K562 (cell line): ENCODE measurements around the gene PIGQ.
A peak's percentile ranks its signal among the peaks of the same experiment; 100 is the strongest.

Experiments
- CCAR2 ChIP-seq: fragments of 200-400 bp; formaldehyde crosslinking; IDR thresholded peaks from 2 replicates; pipeline ENCODE4 v1.6.1; 2017; ENCODE audit warnings: mild to moderate bottlenecking, low read depth, low read length
- FOXJ2 ChIP-seq: fragments of 200-800 bp; sonication (Bioruptor generic); IDR thresholded peaks from 2 replicates; pipeline ENCODE4 v1.6.1; 2016; ENCODE audit warnings: missing genetic modification characterization, missing compliant biosample characterization
- PCBP1 ChIP-seq: fragments of 200-400 bp; formaldehyde crosslinking; IDR thresholded peaks from 2 replicates; pipeline ENCODE4 v1.6.1; 2018; ENCODE audit warnings: mild to moderate bottlenecking, low read depth, low read length; ENCODE audit not compliant: poor library complexity, severe bottlenecking
- POLR2A ChIP-seq: fragments of 450-650 bp; conservative IDR thresholded peaks from 2 replicates; pipeline ENCODE4 v1.6.1; 2016
- POLR2AphosphoS5 ChIP-seq: IDR thresholded peaks from 2 replicates; pipeline ENCODE4 v1.6.1; 2011; ENCODE audit warnings: mild to moderate bottlenecking, low read depth, low read length, moderate library complexity; ENCODE audit not compliant: control insufficient read depth, insufficient read depth
- PRPF4 ChIP-seq: fragments of 200-400 bp; formaldehyde crosslinking; IDR thresholded peaks from one replicate; pipeline ENCODE4 v1.6.1; 2017; ENCODE audit warnings: low read length, low read depth, mild to moderate bottlenecking; ENCODE audit not compliant: insufficient read depth, poor library complexity, severe bottlenecking
- TAF1 ChIP-seq: IDR thresholded peaks from 2 replicates; pipeline ENCODE4 v1.6.1; 2011; ENCODE audit warnings: mild to moderate bottlenecking, low read length, moderate library complexity; ENCODE audit not compliant: insufficient read depth, control insufficient read depth, severe bottlenecking; ENCODE audit errors: extremely low read depth
- ZNF24 ChIP-seq: fragments of 450-650 bp; IDR thresholded peaks from 2 replicates; pipeline ENCODE4 v1.6.1; 2016
- TF ChIP-seq, protein P1 (sequence below): IDR thresholded peaks from 2 replicates; pipeline ENCODE4 v1.6.1; 2016; ENCODE audit warnings: missing genetic modification characterization, missing compliant biosample characterization
- TF ChIP-seq, protein P2 (sequence below): sonication (generic); formaldehyde crosslinking; IDR thresholded peaks from 2 replicates; pipeline ENCODE4 v1.5.0; 2020; ENCODE audit warnings: missing genetic modification reagents
- TF ChIP-seq, protein P3 (sequence below): sonication (generic); formaldehyde crosslinking; IDR thresholded peaks from 2 replicates; pipeline ENCODE4 v1.9.0; 2022; ENCODE audit warnings: mild to moderate bottlenecking, missing genetic modification reagents
- TF ChIP-seq, protein P4 (sequence below), 2 experiments: IDR thresholded peaks; 2 replicates each; pipeline ENCODE4 v1.6.1; 2012; ENCODE audit warnings: improper control_type of control experiment in 2 of 2, low read depth in 2 of 2, low read length in 2 of 2, borderline replicate concordance in 1 of 2
- TF ChIP-seq, protein P5 (sequence below): sonication (generic); formaldehyde crosslinking; IDR thresholded peaks from 2 replicates; pipeline ENCODE4 v1.8.0; 2022; ENCODE audit warnings: missing genetic modification reagents, mild to moderate bottlenecking, borderline replicate concordance

DNA sequence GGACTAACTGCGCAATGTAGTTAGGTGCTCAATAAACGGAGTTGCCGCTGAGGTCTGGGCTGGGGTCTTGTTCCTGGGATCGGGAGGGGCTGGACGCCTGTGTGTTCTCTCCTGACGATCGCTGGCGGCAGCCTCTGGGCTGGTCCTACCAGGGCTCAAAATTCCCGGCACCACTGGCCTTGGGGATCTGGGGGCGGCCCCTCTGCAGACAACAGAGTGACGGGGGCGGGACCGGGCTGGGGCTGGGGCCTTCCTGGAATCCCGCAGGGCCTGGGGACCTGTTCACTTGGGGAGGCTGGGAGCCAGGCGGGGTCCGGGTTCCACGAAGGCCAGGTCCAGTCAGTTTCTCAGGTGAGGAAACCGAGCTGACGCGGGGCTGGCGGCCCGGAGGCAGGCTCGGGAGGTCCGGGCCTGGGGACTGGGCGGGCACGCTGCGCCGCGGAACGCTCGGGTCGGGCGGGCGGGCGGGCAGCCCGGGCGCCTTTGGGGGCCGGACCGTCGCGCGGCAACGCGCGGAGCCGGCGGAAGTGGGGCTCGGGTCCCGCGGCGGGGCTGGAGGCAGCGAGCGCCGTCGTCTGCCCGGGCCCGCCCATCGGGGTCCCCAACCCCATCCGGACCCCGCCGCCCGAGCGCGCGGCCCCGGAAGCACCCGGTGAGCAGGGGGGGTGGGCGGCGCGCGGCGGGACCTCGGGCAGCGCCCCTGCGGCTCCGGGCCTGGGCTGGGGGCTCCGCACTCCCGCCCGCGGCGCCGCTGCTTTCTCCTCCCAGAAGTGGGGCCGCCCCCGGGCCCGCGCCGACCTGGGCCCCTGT is at the start of gene PIGQ:
- TF ChIP-seq PCBP1 = no peak
- no peak for TF ChIP-seq POLR2A
- no peak for TF ChIP-seq ZNF24
- TF ChIP-seq, protein P1, sequence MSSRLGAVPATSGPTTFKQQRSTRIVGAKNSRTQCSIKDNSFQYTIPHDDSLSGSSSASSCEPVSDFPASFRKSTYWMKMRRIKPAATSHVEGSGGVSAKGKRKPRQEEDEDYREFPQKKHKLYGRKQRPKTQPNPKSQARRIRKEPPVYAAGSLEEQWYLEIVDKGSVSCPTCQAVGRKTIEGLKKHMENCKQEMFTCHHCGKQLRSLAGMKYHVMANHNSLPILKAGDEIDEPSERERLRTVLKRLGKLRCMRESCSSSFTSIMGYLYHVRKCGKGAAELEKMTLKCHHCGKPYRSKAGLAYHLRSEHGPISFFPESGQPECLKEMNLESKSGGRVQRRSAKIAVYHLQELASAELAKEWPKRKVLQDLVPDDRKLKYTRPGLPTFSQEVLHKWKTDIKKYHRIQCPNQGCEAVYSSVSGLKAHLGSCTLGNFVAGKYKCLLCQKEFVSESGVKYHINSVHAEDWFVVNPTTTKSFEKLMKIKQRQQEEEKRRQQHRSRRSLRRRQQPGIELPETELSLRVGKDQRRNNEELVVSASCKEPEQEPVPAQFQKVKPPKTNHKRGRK (tag) = no peak
- TF ChIP-seq, protein P2, sequence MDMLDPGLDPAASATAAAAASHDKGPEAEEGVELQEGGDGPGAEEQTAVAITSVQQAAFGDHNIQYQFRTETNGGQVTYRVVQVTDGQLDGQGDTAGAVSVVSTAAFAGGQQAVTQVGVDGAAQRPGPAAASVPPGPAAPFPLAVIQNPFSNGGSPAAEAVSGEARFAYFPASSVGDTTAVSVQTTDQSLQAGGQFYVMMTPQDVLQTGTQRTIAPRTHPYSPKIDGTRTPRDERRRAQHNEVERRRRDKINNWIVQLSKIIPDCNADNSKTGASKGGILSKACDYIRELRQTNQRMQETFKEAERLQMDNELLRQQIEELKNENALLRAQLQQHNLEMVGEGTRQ (CRISPR knock-in tag) = no peak
- TF ChIP-seq, protein P3, sequence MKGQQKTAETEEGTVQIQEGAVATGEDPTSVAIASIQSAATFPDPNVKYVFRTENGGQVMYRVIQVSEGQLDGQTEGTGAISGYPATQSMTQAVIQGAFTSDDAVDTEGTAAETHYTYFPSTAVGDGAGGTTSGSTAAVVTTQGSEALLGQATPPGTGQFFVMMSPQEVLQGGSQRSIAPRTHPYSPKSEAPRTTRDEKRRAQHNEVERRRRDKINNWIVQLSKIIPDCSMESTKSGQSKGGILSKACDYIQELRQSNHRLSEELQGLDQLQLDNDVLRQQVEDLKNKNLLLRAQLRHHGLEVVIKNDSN (CRISPR knock-in tag) = no peak
- TF ChIP-seq POLR2AphosphoS5 = no peak
- no peak for TF ChIP-seq FOXJ2 (tag)
- TF ChIP-seq, protein P4, sequence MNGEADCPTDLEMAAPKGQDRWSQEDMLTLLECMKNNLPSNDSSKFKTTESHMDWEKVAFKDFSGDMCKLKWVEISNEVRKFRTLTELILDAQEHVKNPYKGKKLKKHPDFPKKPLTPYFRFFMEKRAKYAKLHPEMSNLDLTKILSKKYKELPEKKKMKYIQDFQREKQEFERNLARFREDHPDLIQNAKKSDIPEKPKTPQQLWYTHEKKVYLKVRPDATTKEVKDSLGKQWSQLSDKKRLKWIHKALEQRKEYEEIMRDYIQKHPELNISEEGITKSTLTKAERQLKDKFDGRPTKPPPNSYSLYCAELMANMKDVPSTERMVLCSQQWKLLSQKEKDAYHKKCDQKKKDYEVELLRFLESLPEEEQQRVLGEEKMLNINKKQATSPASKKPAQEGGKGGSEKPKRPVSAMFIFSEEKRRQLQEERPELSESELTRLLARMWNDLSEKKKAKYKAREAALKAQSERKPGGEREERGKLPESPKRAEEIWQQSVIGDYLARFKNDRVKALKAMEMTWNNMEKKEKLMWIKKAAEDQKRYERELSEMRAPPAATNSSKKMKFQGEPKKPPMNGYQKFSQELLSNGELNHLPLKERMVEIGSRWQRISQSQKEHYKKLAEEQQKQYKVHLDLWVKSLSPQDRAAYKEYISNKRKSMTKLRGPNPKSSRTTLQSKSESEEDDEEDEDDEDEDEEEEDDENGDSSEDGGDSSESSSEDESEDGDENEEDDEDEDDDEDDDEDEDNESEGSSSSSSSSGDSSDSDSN (IDR thresholded peaks at IDR 0.05; ENCODE audit: borderline replicate concordance in 1 of 2, low read depth in 2 of 2, low read length in 2 of 2) = 0 out of 4 replicates have a peak, but pooled peaks of 1 of the 2 experiments have one; percentile 22
- TF ChIP-seq, protein P5, sequence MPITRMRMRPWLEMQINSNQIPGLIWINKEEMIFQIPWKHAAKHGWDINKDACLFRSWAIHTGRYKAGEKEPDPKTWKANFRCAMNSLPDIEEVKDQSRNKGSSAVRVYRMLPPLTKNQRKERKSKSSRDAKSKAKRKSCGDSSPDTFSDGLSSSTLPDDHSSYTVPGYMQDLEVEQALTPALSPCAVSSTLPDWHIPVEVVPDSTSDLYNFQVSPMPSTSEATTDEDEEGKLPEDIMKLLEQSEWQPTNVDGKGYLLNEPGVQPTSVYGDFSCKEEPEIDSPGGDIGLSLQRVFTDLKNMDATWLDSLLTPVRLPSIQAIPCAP (CRISPR knock-in tag) = no peak
- no peak for TF ChIP-seq PRPF4
- peak; percentile 38 for TF ChIP-seq TAF1
- TF ChIP-seq CCAR2 = no peak
